HG03025 (cell line): ENCODE data around the gene ENTR1.
A peak's percentile ranks its signal among the peaks of the same experiment; 100 is the strongest.

Experiments used
- ATAC-seq: cut with Tn5 transposase; IDR thresholded peaks from one replicate; pipeline ENCODE4 v1.9.1; 2021; ENCODE audit warnings: mild to moderate bottlenecking, moderate library complexity; ENCODE audit not compliant: unreplicated experiment, low FRiP score

Gene ENTR1

GRCh38 chr9:136365775-136366222 is 44.6 kb downstream of the ENTR1 start:
- ATAC-seq = no peak

DNA sequence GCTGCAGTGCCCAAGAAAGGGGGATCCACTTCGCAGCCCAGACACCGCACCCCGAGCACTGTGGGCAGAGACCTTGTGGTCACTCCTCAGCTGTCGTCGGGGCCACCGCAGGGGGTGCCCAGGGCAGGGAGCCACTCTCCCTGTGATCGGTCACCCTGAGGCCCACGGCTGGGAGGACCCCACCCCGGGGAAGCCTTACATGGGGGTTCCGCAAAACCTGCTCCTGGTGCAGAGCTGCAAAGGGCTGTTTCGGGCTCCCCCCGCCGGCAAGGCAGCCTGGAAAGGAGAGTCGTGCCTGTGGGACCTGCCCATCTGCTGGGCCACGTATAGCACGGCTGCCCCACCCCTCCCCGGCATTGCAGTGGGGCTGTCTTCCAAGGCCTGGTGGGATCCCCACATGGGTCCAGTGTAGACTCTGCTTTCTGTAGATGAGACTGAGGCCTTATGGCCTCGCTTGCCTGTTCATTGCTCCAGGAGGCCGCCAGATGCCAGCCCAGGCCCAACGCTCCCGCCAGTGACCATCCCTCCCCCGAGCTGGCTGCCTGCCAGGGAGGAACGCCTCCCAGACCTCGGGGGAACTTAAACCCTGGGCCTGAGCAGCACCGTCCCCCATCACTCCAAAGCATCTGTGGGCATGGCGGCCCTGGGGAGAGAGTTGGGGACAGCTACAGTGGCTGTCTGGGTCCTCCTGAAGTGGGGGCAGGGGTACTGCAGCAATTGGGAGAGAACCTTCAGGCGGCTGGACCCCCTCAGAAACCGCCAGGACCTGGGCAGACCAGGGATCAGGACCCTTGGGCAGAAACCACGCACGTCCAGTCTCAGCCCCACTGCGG is 45.3 kb downstream of the ENTR1 start:
- ATAC-seq = no peak

DNA sequence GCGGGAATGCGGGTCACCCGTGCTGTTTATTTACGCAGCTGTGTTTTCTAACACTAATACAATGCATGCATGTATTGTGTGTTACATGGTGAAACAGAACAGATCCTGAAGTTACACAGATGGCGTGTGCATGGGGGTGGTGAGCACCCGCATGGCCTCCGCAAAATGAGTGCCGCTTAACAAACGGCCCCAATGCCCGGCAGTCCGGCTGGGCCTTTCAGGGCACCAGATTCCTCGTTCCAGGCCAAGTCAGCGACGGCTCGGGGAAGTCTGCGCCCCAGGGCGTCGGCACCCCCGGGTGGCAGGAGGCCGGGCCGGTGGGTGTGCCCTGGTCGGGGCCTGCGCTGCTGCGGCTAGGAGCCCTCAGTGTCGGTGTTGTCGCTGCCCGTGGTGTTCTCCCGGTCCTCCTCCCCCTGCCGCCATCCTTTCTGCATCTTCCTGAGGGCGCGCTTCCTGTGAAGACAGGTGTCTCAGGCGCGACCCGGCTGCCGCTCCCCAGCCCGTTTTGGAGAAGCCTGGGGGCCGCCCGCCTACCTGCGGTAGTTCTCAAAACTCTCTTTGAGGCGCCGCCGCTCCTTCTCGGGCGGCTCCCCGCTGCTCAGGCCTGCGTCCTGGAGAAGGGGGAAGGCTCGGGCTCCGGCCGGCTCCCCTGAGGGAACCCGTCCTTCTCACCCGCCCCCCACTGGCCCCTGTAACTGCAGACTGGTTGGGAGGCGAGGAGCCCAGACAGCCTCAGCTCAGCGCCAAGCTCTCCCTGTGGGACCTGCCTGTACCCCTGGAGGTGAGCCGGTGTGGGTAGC is 46.3 kb downstream of the ENTR1 start:
- ATAC-seq = no peak

- ATAC-seq = peak; percentile 64
Measured at GRCh38 chr9:136363106-136363948, 47.1 kb downstream of the ENTR1 start, which contains the start of gene DNLZ. Gene DNLZ (minus strand): TSS chr9:136363744. CDS start chr9:136363714, 30 bp downstream.

GRCh38 chr9:136362450-136362784 is 48.0 kb downstream of the ENTR1 start:
- ATAC-seq = no peak

DNA sequence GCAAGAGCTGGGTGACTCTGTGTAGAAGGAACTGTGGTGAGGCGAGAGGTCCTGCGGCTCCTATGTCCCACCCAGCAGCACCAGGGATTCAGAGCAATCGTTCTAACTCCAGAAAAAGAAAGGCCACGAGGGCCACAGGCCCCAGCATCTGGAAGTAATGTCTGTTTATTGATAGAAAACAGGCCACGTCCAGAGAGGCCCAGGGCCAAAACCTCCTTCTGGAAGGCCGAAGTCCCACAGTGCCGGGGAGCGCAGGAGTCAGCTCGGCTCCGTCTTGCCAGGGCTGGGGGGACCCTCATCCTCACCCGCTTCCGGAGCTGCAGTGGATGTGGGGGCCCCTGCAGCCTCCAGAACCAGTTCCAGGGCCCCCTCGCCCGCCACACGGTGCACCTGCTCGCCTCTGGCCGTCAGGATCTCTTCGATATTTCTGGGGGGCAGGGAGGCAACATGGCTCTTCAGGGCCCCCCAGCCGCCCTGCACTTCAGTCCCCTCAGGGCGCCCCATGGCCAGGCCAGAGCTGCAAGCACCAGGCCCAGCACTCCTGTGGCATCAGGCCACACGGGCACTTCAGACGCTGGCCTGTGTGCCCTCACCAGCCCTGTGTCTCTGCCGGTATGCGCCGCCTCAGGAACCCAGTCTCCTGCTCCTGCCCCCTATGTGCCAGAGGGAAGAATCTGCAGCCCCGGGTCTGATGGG is 48.5 kb downstream of the ENTR1 start:
- no peak for ATAC-seq

GRCh38 chr9:136361047-136361753 is 49.2 kb downstream of the ENTR1 start:
- no peak for ATAC-seq

- ATAC-seq = no peak
Measured at GRCh38 chr9:136359774-136360718, 50.4 kb downstream of the ENTR1 start.

GRCh38 chr9:136358888-136359287 is 51.5 kb downstream of the ENTR1 start:
- ATAC-seq = no peak

DNA sequence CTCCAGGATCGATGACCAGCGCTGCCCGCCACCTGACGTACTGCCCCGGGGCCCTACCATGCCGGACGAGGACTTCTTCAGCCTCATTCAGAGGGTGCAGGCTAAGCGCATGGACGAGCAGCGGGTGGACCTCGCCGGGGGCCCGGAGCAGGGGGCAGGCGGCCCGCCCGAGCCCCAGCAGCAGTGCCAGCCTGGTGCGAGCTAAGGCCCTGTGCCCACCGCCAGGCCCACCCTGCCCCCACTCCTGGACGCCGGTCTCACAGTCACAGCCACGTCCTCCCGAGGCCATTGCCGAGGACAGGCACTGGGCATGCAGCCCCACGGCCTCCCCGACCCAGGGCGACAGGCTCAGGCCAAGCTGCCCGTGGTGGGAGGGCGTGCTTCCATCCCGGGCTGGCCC is 52.4 kb downstream of the ENTR1 start:
- ATAC-seq = no peak

DNA sequence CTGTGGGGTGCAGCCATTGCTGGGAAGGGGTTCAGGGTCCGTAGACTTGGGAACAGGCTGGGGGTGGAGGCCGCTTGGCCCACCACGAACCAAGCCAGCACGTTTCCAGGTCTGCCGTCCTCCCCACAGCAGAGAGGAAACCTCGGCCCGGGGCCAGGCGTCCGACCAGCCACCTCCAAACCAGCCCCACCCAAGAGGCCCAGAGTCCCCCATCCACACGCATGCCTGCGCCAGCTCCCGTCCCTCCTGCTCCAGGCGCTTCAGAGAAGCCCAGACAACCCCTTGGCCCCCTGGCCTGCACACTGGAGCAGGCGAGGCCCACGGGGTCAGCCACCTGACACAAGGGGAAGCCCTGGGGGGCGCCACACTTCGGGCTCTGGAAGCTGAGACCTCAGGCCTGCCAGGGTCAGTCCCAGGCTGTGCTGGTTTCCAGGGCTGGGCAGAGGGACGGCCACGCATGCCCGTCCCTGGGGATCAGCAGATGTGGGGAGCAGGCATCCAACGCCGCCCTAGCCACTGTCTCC is 53.1 kb downstream of the ENTR1 start:
- no peak for ATAC-seq

GRCh38 chr9:136355616-136356557 is 54.5 kb downstream of the ENTR1 start:
- no peak for ATAC-seq

DNA sequence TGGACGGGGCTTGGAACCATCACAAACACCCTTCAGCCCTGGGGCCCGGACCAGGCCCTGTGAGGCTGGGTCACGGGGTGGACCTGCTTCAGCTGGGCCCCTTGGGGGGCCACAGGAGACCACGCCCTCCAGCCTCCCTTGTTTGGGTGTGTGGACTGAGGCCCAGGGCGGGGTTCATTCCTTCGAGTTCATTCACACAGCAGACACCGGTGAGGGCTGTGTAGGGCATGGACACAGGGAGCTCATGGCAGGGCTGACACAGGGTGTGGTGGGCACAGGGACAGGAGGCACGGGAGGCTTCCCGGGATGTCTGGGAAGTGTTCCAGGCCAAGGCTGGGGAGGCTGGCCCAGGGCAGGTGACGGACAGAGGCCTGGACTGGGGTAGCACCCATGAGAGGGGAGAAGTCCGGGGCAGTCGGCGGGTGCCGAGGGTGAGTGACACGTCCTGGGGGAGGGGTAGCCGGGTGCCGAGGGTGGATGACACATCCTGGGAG is 55.8 kb downstream of the ENTR1 start:
- ATAC-seq = no peak

GRCh38 chr9:136353757-136354488 is 56.5 kb downstream of the ENTR1 start:
- ATAC-seq = no peak

- ATAC-seq = no peak
Measured at GRCh38 chr9:136353088-136353487, 57.3 kb downstream of the ENTR1 start.

GRCh38 chr9:136352682-136353081 is 57.7 kb downstream of the ENTR1 start:
- ATAC-seq = no peak
